GM19468 (cell line): ENCODE measurements around the gene RNF130.
"Not testable (repeated sequence)": the region's sequence is repeated elsewhere in the genome, so short reads cannot be mapped to it uniquely, and the experiment has no call there.

Experiments used
- ATAC-seq: cut with Tn5 transposase; IDR thresholded peaks from one replicate; pipeline ENCODE4 v1.9.1; 2021; ENCODE audit warnings: mild to moderate bottlenecking, moderate library complexity, moderate number of reproducible peaks; ENCODE audit not compliant: unreplicated experiment; ENCODE audit errors: extremely low read depth

Gene RNF130

GRCh38 chr5:180027459-180028089, 44.0 kb downstream of the RNF130 start:
- ATAC-seq: no peak

GRCh38 chr5:180026734-180027458, 44.7 kb downstream of the RNF130 start:
- no peak for ATAC-seq

- no peak for ATAC-seq
Observed at GRCh38 chr5:180026320-180026719, 45.2 kb downstream of the RNF130 start.

GRCh38 chr5:180021900-180022299, 49.7 kb downstream of the RNF130 start:
- no peak for ATAC-seq

- ATAC-seq: no peak
Observed at GRCh38 chr5:180020176-180020575, 51.4 kb downstream of the RNF130 start.

- ATAC-seq: no peak
Observed at GRCh38 chr5:180018347-180019060, 53.1 kb downstream of the RNF130 start.

- ATAC-seq: not testable (repeated sequence)
Observed at GRCh38 chr5:180015523-180015922, 56.0 kb downstream of the RNF130 start.

- no peak for ATAC-seq
Observed at GRCh38 chr5:180013678-180014077, 57.9 kb downstream of the RNF130 start.

GRCh38 chr5:180012316-180012715, 59.2 kb downstream of the RNF130 start:
- ATAC-seq: no peak

GRCh38 chr5:180010636-180011035, 60.9 kb downstream of the RNF130 start:
- ATAC-seq: no peak

- no peak for ATAC-seq
Observed at GRCh38 chr5:180009581-180009980, 62.0 kb downstream of the RNF130 start.

GRCh38 chr5:180008433-180008832, 63.1 kb downstream of the RNF130 start:
- no peak for ATAC-seq

- ATAC-seq: no peak
Observed at GRCh38 chr5:180007582-180007981, 64.0 kb downstream of the RNF130 start.

- ATAC-seq: no peak
Observed at GRCh38 chr5:180006141-180006540, 65.4 kb downstream of the RNF130 start.

GRCh38 chr5:180003127-180003526, 68.4 kb downstream of the RNF130 start:
- ATAC-seq: no peak

- no peak for ATAC-seq
Observed at GRCh38 chr5:180001742-180002141, 69.8 kb downstream of the RNF130 start.

- ATAC-seq: no peak
Observed at GRCh38 chr5:180001136-180001535, 70.4 kb downstream of the RNF130 start.

GRCh38 chr5:179998485-179998884, 73.1 kb downstream of the RNF130 start:
- no peak for ATAC-seq

GRCh38 chr5:179994583-179995323, 76.8 kb downstream of the RNF130 start:
- no peak for ATAC-seq

GRCh38 chr5:179992855-179993254, 78.7 kb downstream of the RNF130 start:
- ATAC-seq: not testable (repeated sequence)

- ATAC-seq: no peak
Observed at GRCh38 chr5:179991106-179991505, 80.5 kb downstream of the RNF130 start.
